Hematopoietic multipotent progenitor cell treated with erythropoietin and hydrocortisone succinate and interleukin-3 and kit ligand, for 6 days (in vitro differentiated cells): ENCODE data around the gene BBS2.
A peak's percentile ranks its signal among the peaks of the same experiment; 100 is the strongest.

Source experiments
- DNase-seq: peaks from one replicate; pipeline ENCODE4 v3.0.0-alpha.2; 2015

The BBS2 gene

GRCh38 chr16:56519459-56520250 lies at the start of gene BBS2:
Gene BBS2, minus strand, starts transcription at chr16:56520024. Its CDS starts 162 bp downstream, at chr16:56519862.
- peak; percentile 93 for DNase-seq

DNA sequence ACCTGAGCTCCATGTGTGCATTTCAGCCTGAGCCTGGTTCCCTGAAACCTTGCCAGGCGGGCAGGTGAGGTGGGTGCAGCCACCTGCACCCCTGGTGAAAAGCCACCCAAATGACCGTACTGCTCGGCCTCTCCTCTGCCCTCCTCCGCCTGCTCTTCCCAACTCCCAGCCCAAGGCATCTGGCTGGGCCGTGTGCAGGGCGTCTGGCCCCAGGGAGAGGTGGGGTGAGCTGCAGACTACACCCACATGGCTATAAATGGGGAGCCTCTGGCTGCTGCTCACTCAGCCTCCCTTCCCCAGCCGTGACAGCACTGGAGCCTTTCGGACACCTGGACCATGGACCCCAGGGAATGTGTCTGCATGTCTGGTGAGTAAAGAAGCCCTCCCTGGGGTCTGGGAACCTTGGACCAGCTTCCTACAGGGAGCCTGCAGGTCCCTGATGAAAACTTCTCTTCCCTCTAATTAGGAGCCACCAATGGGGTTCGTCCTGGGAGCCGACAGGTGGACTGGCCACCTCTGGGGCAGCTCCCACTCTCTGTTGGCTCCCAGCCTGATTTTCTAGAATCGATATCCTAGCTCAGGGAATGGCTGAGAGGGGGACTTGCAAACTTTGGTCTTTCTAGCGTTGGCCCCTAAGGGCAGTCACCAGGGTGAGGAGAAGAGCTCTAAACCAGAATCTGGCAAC lies 45.1 kb upstream of the BBS2 start, which contains the start of gene MT4:
TSS of gene MT4 (plus strand) at position 281 of the 685 bp plus-strand sequence. CDS start at position 337, 56 bp downstream.
- no peak for DNase-seq

- DNase-seq: no peak
These were observed 41.3 kb upstream of the BBS2 start for GRCh38 chr16:56561126-56561525.

DNA sequence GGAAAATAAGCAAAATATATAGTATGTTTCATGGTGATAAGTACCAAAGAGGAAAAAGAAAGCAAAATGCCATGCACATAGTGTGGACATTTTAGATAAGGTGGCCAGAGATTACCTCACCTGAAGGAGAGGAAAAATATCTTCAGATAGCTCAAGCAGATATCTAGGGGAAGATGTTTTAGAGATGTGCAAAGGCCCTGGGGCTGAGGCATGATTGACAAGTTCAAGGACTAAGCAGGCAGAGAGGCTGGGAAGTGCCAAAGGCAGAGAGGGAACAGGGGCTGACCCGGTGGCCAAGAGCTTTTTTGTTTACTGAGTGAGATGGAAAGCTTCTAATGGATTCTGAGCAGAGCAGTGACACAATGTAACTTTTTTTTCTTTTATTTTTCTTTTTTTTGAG lies 40.6 kb upstream of the BBS2 start:
- no peak for DNase-seq

GRCh38 chr16:56559109-56559508 lies 39.3 kb upstream of the BBS2 start:
- no peak for DNase-seq

- DNase-seq: no peak
These were observed 38.4 kb upstream of the BBS2 start for GRCh38 chr16:56558024-56558747.

DNA sequence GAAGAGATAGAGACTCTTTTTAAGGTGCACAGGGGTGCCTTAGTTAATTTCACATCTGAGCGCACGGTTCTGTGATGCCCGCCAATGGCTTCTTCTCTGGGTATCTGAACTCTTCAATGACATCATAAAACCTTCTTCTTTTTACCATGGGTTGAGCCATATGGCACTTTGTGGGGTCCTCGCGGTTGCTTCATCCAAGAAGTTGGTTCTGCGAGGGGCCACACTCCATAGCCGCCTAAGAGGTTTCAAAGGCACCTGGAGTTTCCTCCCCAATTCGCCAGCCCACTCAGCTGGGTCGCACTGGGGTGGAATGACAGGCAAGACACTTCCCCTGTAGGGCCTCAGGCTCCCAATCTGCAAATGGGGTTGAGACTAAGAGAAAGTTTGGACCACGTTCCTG lies 34.6 kb upstream of the BBS2 start:
- DNase-seq: no peak

- DNase-seq: no peak
These were observed 32.2 kb upstream of the BBS2 start for GRCh38 chr16:56551796-56552738.

GRCh38 chr16:56549744-56550385 lies 30.0 kb upstream of the BBS2 start:
- DNase-seq: no peak

GRCh38 chr16:56549161-56549560 lies 29.3 kb upstream of the BBS2 start:
- no peak for DNase-seq

DNA sequence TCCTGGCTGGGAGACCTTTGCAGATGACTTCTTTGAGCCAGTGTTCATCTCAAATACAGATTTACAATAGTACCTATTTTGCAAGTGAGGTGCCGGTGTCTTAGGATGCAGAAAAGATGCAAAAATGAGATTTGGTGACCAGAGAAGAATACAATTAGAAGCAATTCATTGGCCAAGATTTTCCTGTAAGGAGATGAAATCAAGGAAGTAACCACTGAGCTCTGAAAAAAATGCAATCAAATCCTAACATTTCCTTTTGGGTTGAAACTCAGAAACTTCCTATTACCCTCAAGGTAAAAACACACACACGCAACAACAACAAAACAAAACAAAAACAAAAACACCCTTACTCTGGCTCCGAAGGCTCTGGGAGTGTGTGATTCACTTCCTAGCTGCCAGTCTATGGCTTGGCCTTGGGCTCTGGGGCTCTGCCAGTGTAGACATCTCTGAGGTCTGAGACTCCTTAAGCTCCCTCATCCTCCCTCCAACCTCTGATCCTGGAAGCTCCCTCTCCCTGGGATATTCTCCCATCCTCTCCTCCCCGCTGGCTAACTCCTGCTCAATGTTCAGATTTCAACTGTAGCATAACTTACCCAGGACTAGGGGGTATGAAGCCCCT lies 28.2 kb upstream of the BBS2 start:
- no peak for DNase-seq

GRCh38 chr16:56547120-56547948 lies 27.5 kb upstream of the BBS2 start:
- DNase-seq: no peak

DNA sequence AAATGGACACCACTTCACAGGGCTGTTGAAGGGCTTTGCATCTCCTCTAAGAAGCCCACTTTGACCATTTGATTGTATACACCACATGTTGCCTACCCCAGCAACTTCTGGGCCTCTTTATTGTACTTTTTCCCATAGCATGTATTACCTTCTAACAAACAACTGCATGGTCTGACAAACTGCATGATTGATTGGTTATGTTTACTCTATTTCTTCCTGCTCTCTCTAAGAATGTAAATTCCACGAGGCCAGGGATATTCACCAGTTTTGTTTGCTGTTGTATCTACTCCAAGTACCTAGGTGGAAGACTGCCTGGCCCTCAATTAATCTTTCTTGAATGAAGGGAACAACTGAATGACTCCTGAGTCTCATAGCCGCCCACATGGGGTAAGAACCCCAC lies 22.2 kb upstream of the BBS2 start:
- DNase-seq: no peak

DNA sequence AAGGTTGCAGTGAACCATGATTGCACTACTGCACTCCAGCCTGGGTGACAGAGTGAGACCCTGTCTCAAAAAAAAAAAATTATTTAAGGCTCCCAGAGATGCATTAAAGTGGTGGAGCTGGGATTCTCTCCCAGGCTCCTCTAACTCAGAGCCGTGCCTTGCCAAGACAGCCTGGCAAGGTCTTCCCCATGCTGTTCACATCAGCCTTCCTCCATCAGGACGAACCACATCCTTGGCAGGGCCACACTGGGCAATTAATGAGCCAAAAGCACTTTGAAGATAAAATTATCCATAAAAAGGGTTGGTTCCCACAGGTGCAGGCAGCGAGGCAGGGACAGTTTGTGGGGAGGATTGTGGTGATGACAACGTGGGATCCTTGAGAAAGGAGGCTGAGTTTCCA lies 19.8 kb upstream of the BBS2 start:
- no peak for DNase-seq

- no peak for DNase-seq
These were observed 18.5 kb upstream of the BBS2 start for GRCh38 chr16:56538331-56538730.

DNA sequence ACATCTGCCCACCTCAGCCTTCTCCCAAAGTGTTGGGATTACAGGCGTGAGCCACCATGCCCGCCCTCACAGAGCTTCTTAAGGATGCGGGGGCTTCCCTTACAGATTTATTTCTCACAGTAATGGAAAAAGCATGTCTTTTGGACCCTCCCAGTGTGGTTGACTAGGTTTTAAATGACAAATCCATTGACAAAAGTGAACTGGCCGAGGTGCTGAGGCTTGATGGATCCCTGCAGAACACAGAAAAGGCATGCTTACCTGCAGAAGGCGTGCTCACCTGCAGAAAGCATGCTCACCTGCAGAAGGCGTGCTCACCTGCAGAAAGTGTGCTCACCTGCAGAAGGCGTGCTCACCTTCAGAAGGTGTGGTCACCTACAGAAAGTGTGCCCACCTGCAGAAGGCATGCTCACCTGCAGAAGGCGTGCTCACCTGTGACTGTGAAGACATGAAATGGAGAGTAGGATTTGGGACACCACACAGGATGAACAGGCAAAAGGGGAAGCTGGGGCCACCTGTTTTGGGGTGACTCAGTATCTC lies 15.1 kb upstream of the BBS2 start:
- no peak for DNase-seq

GRCh38 chr16:56532714-56533113 lies 12.9 kb upstream of the BBS2 start:
- no peak for DNase-seq

GRCh38 chr16:56530872-56531271 lies 11.0 kb upstream of the BBS2 start:
- no peak for DNase-seq

DNA sequence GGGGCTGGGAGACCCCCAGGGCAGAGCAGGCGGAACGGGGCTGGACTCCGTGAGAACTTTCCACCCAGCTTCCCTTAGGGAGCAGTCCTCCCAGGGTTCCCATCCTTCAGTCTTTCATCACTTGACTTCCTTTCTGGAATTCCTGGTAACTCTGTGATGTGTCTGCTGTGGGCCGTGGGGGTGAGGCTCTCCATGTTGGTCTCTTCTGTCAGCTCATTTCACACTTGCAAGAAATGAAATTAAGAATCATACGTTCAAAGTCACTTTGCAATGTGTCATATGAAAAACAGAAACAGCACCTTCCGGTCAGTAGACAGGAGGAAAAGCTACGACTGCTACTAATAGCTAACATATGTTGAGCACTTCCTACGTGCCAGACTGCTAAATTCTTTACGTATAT lies 5.4 kb upstream of the BBS2 start:
- DNase-seq: no peak

GRCh38 chr16:56520251-56520577 lies 390 bp upstream of the BBS2 start:
- no peak for DNase-seq
